GM12865 (cell line): ENCODE data around the gene MB.

Experiments
- DNase-seq: peaks from one replicate; pipeline ENCODE4 v3.0.0; 2010; ENCODE audit warnings: low read depth
- H3K4me3 ChIP-seq: 2 replicates; pipeline ENCODE4 v1.5.1; 2011; ENCODE audit warnings: mild to moderate bottlenecking, low read depth, low read length, control low read depth
- TF ChIP-seq, protein P1 (sequence below): IDR thresholded peaks from 2 replicates; pipeline ENCODE4 v1.5.1; 2011; ENCODE audit warnings: low read length, control low read depth, low read depth, inconsistent platforms; ENCODE audit not compliant: insufficient read depth; ENCODE audit errors: missing control alignments

The MB gene

DNA sequence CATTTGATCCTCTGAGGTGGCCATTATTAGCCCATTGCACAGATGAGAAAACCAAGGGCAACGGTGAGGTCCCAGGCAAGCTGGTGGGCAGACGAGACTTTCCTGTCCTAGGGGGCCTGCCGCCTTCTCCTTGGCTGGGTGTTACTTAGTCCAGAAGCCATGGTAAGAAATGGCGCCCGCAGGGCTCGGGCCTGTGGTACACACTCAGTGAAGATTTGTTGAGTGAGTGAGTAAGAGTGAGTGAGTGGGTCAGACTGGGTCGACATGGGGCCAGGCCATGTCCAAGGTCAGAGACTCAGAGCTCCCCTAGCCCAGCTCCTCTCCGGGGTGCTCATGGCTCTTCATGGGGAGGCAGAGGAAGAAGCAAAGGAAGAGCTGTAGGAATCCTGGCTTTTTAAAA is 40.5 kb downstream of the MB start:
- DNase-seq = no peak
- no peak overlapping the region for H3K4me3 ChIP-seq
- TF ChIP-seq, protein P1, sequence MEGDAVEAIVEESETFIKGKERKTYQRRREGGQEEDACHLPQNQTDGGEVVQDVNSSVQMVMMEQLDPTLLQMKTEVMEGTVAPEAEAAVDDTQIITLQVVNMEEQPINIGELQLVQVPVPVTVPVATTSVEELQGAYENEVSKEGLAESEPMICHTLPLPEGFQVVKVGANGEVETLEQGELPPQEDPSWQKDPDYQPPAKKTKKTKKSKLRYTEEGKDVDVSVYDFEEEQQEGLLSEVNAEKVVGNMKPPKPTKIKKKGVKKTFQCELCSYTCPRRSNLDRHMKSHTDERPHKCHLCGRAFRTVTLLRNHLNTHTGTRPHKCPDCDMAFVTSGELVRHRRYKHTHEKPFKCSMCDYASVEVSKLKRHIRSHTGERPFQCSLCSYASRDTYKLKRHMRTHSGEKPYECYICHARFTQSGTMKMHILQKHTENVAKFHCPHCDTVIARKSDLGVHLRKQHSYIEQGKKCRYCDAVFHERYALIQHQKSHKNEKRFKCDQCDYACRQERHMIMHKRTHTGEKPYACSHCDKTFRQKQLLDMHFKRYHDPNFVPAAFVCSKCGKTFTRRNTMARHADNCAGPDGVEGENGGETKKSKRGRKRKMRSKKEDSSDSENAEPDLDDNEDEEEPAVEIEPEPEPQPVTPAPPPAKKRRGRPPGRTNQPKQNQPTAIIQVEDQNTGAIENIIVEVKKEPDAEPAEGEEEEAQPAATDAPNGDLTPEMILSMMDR = no peak

DNA sequence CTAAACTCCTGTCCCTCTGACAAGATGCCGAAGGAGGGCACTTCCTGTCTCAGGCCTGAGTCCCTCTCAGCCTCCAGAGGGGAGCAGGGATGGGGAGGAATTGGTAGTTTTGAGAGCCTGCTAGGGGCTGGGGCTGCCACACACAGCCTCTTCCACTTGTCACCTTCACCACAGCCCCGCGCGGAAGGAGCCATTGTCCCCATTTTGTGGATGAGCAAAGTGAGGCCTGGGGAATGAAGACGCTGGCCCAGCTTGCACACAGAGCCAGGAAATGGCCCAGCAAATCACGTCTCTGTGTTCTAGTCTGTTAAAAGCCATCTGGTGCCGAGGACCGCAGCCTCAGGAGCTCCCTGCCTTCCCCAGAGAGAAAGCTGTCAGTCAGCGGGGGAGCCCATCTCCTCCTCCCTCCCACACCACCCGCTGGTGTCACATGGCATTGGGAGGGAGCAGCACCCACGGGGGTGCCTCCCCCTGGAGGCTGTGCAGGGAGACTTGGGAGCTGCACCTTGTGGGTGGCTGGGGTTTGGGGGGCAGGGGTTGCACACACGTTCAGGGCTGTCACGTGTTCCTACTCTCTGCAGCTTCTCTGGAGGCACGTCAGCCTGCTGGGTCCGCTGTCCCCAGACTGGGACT is 41.9 kb downstream of the MB start:
- no peak overlapping the region for H3K4me3 ChIP-seq
- TF ChIP-seq, protein P1 = no peak
- no peak for DNase-seq

DNA sequence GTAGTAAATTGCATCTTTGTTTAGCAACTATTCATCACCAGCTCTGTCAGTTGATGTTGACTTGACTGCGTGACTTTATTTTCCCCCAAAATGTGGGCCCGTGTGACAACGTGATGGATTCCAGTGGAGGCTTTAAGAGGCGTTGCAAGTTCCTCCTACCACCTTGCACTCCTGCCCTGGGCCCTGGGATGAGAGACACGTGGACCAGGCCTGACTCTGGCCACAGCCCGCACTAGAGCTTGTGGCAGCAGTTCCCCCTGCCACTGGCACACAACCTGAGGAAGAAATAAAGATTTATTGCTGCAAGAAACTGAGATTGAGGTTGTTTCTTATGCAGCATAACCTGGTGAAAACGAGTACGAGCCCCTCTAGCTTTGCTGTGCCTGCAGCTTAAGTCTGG is 44.6 kb downstream of the MB start:
- DNase-seq = no peak
- H3K4me3 ChIP-seq = no peak overlapping the region
- TF ChIP-seq, protein P1 = no peak

DNA sequence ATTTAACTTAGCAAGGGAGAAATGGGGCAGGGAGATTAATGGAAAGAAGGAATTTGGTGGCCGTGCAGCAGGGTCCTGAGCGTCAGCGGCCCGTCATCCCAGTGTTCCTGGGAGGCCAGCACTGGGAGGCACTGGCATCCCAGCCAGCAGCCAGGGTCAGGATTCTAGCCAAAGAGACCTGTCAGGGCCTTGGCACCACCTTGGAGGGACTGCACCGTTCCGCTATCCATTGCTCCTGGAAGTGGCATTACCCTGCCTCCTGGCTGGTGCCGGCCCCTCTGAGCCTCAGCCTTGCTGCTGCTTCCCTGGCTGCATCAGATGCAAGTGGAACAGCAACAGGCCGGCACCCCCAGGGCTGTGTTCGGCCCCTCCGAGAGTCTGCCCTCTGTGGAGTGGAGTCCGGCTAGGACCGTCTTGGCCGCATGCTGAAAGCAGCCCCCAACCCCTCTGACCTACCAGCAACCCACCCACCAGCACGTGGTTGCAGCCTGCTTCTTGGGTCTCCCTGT is 46.4 kb downstream of the MB start:
- TF ChIP-seq, protein P1 = no peak
- DNase-seq = no peak
- no peak overlapping the region for H3K4me3 ChIP-seq

DNA sequence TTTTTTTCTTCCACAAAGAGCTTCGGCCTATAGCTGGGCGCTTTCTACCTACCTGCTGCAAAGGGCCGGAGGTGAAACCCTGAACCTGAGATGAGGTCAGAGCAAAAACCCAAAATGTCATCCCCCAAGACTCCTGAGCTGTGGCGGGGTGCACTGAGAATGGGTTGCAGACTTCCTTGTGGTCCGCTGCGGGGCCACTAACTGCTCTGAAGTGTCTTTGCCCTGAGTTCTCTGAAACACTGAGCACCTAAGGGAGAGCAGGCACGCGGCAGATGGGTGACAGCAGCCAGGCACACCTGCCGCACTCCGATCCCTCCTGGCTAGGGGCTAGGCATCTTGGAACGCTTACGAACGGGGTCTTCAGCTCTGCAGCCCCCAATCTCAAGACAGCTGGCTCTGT is 47.2 kb downstream of the MB start:
- no peak overlapping the region for H3K4me3 ChIP-seq
- TF ChIP-seq, protein P1 = no peak
- no peak for DNase-seq

DNA sequence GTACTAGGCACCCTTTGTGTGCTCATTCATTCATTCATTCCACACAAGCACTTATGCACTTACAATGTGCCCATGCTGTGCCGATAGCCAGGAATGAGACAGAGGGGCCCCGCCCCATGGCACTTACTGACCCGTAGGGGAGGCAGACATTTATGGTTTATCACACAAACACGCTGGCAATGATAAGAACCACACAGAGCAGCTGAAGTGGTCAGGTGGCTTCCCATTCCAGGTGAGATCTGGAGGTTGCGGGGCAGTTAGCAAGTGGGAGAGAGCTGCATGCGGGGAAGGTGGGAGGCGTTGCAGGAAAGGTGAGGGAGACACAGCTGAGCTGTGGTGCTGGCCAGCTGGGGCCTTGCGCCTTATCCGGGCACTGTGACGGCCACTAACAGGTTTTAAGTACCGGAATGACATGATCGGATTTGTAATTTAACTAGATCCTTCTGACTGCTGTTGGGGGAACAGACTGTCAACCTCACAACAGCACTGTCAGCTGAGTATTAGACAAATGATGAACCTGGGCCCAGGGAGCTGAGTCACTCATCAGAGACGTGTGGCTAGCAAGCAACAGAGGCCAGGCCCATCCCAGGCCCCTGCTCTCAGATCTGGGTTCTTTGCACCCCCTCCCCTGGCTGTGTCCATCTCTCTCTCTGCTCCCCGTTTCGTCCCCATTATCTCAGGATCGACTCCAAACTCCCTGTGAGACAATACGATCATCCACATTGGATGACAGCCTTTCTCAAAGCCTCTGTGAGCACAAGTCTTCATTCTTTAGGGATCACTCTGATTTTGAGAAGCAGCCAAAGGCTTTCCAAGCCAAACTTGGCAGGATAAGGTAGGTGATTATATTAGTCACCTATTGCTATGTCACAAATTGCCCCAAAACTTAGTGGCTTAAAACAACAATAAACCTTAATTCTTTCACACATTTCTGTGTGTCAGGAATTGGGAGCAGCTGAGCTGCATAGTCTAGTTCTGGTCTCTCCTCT is 48.1 kb downstream of the MB start:
- no peak overlapping the region for H3K4me3 ChIP-seq
- TF ChIP-seq, protein P1 = no peak
- DNase-seq = no peak
